C4-2B (cell line): Measurements from ENCODE around the gene CDKAL1.

ENCODE experiments used
- CTCF ChIP-seq: fragments of 450-650 bp; conservative IDR thresholded peaks from 2 replicates; pipeline ENCODE4 v1.5.1; 2017; ENCODE audit warnings: mild to moderate bottlenecking
- ZFX ChIP-seq: fragments of 450-650 bp; IDR thresholded peaks from 2 replicates; pipeline ENCODE4 v1.6.1; 2017

GRCh38 chr6:20571261-20571660 lies 37.0 kb downstream of the CDKAL1 start:
- no peak for TF ChIP-seq CTCF
- no peak for TF ChIP-seq ZFX
